ENCODE results near the gene TNIK. TPM values are rescaled to one million over a fixed set of nuclear protein-coding genes. Genes with fewer than 3 reads are reported as not detected.

TNIK gene
- total RNA-seq, 1 experiment from 2014 or later = 12.4 TPM

DNA sequence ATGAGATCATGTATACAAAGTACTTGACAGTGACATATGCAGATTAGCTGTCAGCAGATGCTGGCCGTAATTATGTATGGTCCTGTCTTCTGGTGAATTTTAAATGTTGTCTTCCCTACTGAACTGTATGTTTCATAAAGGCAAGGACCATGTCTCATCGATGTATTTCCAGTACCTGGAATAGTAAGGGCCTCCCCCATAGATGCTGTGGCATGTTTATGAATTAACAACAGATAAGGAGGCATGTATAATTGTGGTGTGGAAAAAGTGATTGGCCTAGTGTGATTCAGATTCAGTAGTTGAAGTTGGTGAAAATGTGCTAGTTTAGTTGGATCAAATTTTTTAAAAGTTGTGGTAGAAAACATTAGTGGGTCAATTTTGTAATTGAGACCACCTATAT lies 231.0 kb downstream of the TNIK start:
- no peak for DNase-seq (ENCODE audit: low spot score)

DNA sequence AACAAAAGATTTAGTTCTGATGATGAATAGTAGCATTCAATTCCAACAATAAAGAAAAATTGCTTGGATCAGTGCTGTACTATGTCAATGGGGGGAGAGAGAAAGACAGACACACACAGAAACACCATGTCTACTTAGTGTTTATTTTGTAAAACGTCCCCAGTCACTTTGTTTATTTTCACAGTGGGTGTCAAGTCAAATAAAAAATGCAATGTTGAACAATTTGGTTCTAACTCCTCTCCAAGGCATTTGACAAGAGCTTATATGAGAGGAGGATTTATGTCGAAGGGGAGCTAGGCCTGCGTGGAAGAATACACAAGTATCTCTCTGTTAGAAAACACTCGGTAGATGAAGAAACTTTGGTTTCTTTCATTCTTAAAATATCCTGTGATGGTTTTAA lies 232.0 kb downstream of the TNIK start:
- no peak for DNase-seq (ENCODE audit: low spot score)

DNA sequence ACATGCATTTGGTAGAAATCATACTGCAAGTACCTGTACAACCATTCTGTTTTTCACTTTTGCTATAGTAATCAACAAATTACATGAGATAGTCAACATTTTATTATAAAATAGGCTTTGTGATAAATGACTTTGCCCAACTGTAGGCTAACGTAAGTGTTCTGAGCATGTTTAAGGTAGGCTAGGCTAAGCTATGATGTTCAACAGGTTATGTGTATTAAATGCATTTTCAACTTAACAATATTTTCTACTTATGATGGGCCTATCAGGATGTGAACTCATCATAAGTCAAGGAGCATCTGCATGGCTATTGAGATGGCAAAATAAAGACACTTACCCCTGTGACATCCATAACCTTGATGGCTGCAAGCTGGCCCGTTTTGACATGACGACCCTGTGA lies 232.4 kb downstream of the TNIK start:
- no peak for DNase-seq (ENCODE audit: low spot score)

DNA sequence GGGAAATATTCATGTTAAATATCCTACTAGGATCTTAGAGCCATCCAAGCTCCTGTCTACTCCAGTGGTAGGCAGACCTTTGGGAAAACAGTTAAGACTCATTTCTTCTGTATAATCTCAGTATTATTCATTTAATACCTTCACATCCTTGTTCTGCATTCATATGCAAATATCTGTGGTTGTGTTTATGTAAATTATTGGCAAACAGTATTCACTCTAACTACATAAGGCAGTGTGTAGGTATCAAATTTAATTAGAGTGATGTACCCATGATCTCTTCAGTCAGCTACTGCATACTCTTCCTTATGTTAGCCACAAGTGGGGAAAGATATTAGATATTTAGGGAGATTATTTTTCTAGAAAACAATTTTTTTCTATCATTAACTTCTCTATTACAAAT lies 232.8 kb downstream of the TNIK start:
- no peak for DNase-seq (ENCODE audit: low spot score)

- no peak for DNase-seq (ENCODE audit: low spot score)
Measured at GRCh38 chr3:171226794-171227193, 233.4 kb downstream of the TNIK start.

- no peak for DNase-seq (ENCODE audit: low spot score)
Measured at GRCh38 chr3:171225708-171226107, 234.5 kb downstream of the TNIK start.

- no peak for DNase-seq (ENCODE audit: low spot score)
Measured at GRCh38 chr3:171225165-171225564, 235.0 kb downstream of the TNIK start.

GRCh38 chr3:171223396-171223795 lies 236.8 kb downstream of the TNIK start:
- no peak for DNase-seq (ENCODE audit: low spot score)

DNA sequence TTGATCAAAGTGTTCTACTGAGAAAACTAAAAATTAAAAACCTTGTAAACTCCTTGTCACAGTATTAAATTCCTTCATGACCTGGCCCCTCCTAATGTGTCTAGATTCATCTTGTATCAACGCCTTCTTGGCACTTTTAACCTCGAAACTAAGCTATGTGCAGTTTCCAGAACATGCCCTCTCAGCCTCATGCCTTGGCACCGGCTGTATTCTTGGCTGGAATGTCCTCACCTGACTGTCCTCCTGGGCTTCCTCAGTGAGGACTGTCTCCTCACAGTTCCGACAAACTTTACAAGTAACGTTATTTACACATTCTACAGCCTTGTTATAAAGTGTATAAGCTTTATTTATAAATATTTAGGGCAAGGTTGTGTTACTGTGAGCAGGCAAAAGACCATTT lies 237.2 kb downstream of the TNIK start:
- DNase-seq (ENCODE audit: low spot score) = no peak

DNA sequence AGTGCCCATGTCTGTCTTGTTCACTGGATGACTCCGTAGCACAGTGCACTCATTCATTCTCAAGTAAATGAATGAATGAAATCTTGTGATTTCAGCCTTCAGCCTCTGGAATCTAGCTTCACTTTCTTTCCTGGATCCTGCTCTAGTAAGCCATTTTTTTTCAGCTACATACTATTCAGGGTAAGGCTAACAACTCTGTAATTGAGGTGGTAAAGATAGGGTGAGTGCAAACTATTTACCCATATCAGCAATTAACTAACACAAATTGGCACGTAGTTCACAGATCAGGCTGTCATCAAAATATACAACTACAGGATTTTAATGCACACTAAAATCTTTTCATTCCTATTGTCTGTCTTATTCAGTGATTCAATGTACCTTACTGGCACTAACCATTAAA lies 238.6 kb downstream of the TNIK start:
- no peak for DNase-seq (ENCODE audit: low spot score)

DNA sequence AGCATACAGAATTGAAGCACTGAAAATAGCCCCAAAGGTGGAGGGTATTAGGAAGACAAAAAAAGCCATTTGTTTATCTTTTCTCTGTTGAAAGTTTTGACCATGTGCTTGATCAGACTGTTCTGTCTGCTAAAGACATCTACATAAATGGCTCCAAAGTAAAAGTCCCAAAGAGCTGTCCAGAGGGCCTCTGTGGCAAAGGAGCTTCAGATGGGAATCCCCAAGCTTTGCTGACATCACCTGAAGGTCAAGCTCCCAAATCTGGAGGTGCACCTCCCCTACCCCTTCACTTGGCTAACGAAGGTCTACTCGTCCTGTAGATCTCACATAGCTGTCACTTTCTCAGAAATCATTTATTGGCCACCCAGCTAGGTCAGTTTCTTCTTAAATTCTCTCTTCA lies 239.1 kb downstream of the TNIK start:
- DNase-seq (ENCODE audit: low spot score) = no peak

GRCh38 chr3:171219258-171219657 lies 240.9 kb downstream of the TNIK start:
- no peak for DNase-seq (ENCODE audit: low spot score)

DNA sequence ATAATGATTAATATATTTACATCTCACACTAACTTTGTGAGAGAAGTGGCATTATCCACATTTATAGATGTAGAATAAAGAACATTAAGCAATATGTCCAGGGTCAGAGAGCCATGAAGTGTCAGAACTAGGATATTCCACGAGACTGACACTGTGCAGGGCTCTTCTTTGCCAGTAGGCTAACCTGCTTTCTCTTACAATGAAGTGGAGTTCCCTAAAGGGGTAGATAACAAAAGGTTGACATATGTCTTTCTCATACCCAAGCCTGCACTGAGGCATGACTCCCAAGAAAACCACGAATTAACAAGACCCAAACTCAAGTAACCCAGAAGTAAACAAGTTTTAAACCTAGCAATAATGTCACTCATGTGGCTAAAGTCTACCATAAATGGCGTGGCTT lies 242.1 kb downstream of the TNIK start:
- no peak for DNase-seq (ENCODE audit: low spot score)

DNA sequence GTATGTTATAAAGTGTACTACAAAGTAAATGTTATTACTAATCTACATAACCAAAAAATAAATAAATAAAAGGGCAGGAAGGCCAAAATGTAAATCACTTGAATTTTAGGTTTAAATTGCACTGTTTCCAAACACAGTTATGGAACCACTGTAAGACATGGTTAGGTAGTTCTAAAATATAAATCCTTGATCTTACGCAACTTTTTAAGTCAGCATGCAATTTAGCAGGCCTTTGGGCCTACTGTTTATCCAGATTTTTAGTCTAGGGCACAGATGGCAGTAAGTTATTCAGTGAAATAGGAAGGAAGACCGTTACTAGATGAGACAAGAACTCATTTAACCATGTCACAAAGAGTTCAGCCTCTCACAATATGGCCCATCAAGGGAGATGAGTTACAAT lies 246.3 kb downstream of the TNIK start:
- DNase-seq (ENCODE audit: low spot score) = no peak

DNA sequence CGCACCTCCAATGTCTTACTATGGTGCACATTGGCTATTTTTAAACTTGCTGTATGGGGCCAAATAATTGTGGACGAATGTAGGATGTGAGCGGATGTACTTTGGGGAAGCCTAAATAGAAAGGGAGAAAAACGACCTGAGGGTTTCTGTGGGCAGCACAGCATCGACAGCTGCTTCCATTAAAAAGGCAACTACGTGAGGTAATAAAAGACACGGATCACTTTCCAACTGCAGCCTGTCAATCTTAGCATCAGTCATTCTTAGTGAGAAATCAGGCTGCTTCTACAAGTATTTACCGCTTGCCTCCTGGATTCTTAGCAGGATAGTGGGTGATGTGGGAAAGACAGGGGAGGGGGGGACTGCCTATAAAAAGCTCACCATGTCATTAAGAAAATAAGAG lies 247.0 kb downstream of the TNIK start:
- no peak for DNase-seq (ENCODE audit: low spot score)

GRCh38 chr3:171212648-171213047 lies 247.6 kb downstream of the TNIK start:
- no peak for DNase-seq (ENCODE audit: low spot score)

DNA sequence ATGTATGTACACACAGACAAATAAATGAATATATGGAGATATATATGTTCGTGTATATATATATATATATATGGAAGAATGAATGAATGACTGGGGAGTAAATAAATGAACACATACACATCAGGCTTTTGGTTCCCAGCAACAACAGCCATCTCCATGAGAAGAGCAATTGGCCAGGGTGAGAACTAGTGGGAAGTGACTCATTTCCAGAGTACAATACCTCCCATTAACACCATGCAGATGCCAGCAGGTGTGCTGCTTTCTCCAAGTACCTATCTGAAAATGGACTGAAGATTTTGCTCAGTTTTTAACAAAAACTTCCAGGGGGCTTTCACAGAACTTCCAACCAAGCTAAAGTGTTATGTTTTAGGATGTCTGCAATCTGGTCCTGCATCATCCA lies 253.9 kb downstream of the TNIK start:
- no peak for DNase-seq (ENCODE audit: low spot score)

- DNase-seq (ENCODE audit: low spot score) = no peak
Measured at GRCh38 chr3:171204942-171205341, 255.3 kb downstream of the TNIK start.

GRCh38 chr3:171201825-171202224 lies 258.4 kb downstream of the TNIK start:
- no peak for DNase-seq (ENCODE audit: low spot score)

DNA sequence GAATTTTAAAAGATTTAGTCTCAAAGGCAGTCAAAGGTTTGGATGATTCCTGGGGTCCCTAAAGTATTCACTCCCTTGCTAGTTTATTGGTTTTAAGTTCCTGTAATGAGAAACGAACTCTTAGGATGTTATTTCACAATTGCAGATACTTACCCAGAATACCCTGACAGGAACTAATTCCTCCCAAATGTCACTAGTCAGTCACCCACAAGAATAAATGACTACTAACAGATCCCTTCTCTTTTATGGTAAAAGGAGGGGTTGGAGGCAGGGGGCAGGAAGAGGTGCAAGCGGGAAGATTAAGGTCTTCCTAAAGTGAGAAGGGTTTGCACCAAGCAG lies 259.5 kb downstream of the TNIK start:
- DNase-seq (ENCODE audit: low spot score) = no peak

GRCh38 chr3:171200052-171200749 lies 260.0 kb downstream of the TNIK start:
- no peak for DNase-seq (ENCODE audit: low spot score)

DNA sequence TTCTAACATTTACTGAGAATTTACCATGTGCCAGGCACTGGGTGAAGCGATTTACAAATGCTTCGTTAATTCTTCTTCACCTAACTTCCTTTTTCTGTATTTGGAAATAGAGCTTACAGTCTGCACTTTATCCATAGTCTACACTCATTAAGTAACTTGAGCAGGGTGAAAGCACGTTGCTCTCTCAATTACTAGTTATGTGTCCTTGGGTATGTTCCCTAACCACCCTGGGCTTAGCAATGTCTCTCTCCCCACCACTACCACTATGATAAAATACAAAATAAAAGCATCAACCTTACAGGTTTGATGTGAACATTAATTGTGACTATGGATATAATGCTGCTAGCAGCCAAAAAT lies 260.8 kb downstream of the TNIK start:
- DNase-seq (ENCODE audit: low spot score) = no peak

GRCh38 chr3:171198781-171199472 lies 261.3 kb downstream of the TNIK start:
- DNase-seq (ENCODE audit: low spot score) = no peak

DNA sequence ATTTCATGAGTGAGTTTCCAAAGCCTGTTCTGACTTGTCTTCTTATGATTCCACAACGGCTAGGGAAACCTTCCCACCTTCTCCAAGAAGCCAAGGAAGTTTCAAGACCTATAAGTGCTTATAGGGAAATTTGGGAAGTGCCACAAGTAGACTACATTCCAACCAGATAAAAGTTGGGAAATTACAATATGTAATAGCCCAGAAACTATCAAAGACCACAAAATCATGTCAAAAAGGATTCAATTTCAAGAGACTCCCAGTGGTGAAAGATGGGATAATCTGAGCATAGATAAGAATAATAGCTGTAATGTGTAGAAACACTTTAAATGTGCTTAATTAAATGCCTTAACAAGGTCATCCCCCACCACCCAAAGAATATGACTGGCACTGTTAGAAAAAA lies 264.5 kb downstream of the TNIK start:
- no peak for DNase-seq (ENCODE audit: low spot score)
